Measurements from ENCODE around the gene NEU1. TPM values are rescaled to one million over a fixed set of nuclear protein-coding genes. Genes with fewer than 3 reads are reported as not detected.
A peak's percentile ranks its signal among the peaks of the same experiment; 100 is the strongest.

Gene NEU1
- total and polyA plus RNA-seq, 2 donors (not counting 1 experiment from before 2014, with no cell fraction given): 25.3 to 35.1 TPM

DNA sequence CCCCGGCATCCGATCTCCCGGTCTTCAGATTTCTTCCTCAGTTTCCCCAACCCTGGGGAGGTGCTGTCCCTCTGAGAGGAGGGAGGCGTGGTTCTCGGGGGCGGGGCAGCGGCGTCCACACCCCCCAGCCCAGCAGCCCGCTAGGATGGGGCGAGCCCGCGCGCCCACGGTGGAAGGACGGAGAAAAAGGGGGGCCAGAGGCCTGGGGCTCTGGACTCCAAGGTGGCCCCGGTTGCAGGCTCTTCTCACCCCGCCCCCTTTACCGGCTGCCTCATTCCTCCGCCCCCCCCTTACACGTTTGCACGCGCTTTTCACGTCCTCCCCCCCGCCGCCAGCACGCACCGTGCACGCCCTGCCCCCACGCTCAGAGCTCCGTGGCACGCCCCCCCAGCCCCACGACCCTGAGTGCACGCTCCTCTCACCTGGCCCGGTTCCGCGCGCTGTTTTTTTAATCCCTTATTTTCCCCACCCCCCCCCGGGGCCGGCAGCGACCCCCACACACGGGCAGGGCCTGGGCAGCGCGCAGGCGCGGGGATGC lies 38.9 kb upstream of the NEU1 start:
- Histone ChIP-seq H3K4me3 (ENCODE audit: control extremely low read depth in 1 of 5, extremely low read depth in 1 of 5, insufficient read depth in 1 of 5, low read depth in 2 of 5, low read length in 4 of 5) (peak overlapping the region in 4 of 5 experiments; percentile 77 to 82 (median 80)), H3K79me2 (ENCODE audit: control insufficient read depth, insufficient read depth, low read length) (peaks cover 4% of the 10 kb centered on the region), H3K36me3 (replicated peaks in 1 of 2; ENCODE audit: control extremely low read depth in 1 of 2, control insufficient read depth in 1 of 2, extremely low read depth in 1 of 2, insufficient read depth in 2 of 2, low read length in 1 of 2) (no peaks in the 10 kb centered on the region), H3K9ac (ENCODE audit: low read length) (peak overlapping the region; percentile 74), H3K27ac (ENCODE audit: low read length in 2 of 2) (peak overlapping the region; percentile 44 to 76), H4K20me1 (ENCODE audit: control insufficient read depth, insufficient read depth, low read length, poor library complexity, severe bottlenecking) (no peaks in the 10 kb centered on the region), H3K9me3 (ENCODE audit: control extremely low read depth in 1 of 3, control insufficient read depth in 2 of 3, insufficient read depth in 1 of 3, low read length in 2 of 3) (no peaks in the 10 kb centered on the region), H3K27me3 (replicated peaks in 1 of 4; ENCODE audit: control extremely low read depth in 1 of 4, control insufficient read depth in 3 of 4, insufficient read depth in 4 of 4, low read length in 3 of 4) (no peaks in the 10 kb centered on the region), H3K4me2 (replicated peaks; ENCODE audit: low read depth, low read length, poor library complexity, severe bottlenecking) (peak overlapping the region; percentile 85), H3K4me1 (ENCODE audit: control insufficient read depth in 2 of 2, insufficient read depth in 2 of 2, low read length in 2 of 2) (peaks cover 16 to 28% of the 10 kb centered on the region in 2 donors), H2AFZ (ENCODE audit: insufficient read depth, low read depth, low read length, poor library complexity, severe bottlenecking) (peak overlapping the region; percentile 85)
- no peak for TF ChIP-seq EZH2 (IDR thresholded peaks at IDR 0.05; ENCODE audit: borderline replicate concordance, insufficient read depth, low read depth, low read length, poor library complexity, severe bottlenecking)
- TF ChIP-seq, protein P1, sequence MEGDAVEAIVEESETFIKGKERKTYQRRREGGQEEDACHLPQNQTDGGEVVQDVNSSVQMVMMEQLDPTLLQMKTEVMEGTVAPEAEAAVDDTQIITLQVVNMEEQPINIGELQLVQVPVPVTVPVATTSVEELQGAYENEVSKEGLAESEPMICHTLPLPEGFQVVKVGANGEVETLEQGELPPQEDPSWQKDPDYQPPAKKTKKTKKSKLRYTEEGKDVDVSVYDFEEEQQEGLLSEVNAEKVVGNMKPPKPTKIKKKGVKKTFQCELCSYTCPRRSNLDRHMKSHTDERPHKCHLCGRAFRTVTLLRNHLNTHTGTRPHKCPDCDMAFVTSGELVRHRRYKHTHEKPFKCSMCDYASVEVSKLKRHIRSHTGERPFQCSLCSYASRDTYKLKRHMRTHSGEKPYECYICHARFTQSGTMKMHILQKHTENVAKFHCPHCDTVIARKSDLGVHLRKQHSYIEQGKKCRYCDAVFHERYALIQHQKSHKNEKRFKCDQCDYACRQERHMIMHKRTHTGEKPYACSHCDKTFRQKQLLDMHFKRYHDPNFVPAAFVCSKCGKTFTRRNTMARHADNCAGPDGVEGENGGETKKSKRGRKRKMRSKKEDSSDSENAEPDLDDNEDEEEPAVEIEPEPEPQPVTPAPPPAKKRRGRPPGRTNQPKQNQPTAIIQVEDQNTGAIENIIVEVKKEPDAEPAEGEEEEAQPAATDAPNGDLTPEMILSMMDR (IDR thresholded peaks at IDR 0.05): no peak
- peak overlapping the region; percentile 74 for H3K4me3 Mint-ChIP-seq
- H3K27me3 Mint-ChIP-seq: no peaks in the 10 kb centered on the region
- ChIA-PET CTCF (interaction anchor here (1.4 kb wide), 1 partner anchor 51 kb away, joined by 6 read pairs; no protein-coding TSS in a partner anchor), POLR2A (interaction anchor here (0.6 to 1.4 kb wide), 7 partner anchors 23 to 241 kb away, joined by 3 to 6 read pairs (median 4); partner anchors contain the start of genes DXO and SKIC2)
- peak overlapping the region; percentile 83 for H3K27ac Mint-ChIP-seq
- peaks cover 34% of the 10 kb centered on the region for H3K4me1 Mint-ChIP-seq
- DNase-seq (peak; percentile 87), ATAC-seq (ENCODE audit: low read depth) (peak; percentile 45)
- WGBS (ENCODE audit: insufficient coverage): 2% methylated on average over 30 of the region's 45 CpGs
- H3K9me3 Mint-ChIP-seq (ENCODE audit: insufficient read depth): no peaks in the 10 kb centered on the region
- intact Hi-C loops (cut with micrococcal nuclease): no loop called here

DNA sequence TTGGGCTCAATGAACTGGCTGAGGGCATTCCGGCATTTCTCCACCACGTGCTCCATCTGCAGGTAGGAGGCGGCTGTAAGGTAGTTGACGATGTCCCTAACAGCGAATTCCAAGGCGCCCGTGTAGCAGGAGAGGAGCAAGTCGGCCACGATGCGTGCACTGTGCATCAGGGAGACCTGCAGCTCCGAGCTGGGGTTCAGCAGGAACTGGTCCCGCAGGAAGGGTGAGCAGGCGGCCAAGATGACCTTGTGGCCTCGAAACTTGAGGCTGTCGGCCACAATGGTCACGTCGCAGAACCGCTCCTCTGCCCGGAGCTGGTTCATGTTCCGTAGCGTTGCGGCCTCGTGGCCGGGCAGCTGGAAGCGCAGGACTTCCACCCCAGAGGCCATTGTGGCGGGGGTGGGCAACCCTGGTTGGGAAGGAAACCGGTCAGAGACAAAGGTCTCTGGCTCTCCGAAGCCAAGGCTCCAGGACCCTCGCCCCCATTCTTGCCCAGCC lies 38.3 kb upstream of the NEU1 start:
- DNase-seq: peak; percentile 41
- H3K27ac ChIP-seq (ENCODE audit: low read length in 2 of 2): peak overlapping the region; percentile 28 to 44
- peaks cover 4% of the 10 kb centered on the region for H3K79me2 ChIP-seq (ENCODE audit: control insufficient read depth, insufficient read depth, low read length)
- peak overlapping the region; percentile 74 for H3K4me3 Mint-ChIP-seq
- H2AFZ ChIP-seq (ENCODE audit: insufficient read depth, low read depth, low read length, poor library complexity, severe bottlenecking): peak overlapping the region; percentile 85
- peak overlapping the region; percentile 83 for H3K27ac Mint-ChIP-seq
- H4K20me1 ChIP-seq (ENCODE audit: control insufficient read depth, insufficient read depth, low read length, poor library complexity, severe bottlenecking): no peaks in the 10 kb centered on the region
- H3K4me1 ChIP-seq (ENCODE audit: control insufficient read depth in 2 of 2, insufficient read depth in 2 of 2, low read length in 2 of 2): peaks cover 16 to 33% of the 10 kb centered on the region in 2 donors
- ChIA-PET CTCF (no interaction called here), POLR2A (interaction anchor here (0.6 to 1.4 kb wide), 4 partner anchors 58 to 236 kb away, joined by 3 to 6 read pairs (median 5); partner anchors contain the start of genes DXO, GPANK1 and SKIC2)
- TF ChIP-seq EZH2 (IDR thresholded peaks at IDR 0.05; ENCODE audit: borderline replicate concordance, insufficient read depth, low read depth, low read length, poor library complexity, severe bottlenecking): no peak
- TF ChIP-seq, protein P1 (IDR thresholded peaks at IDR 0.05): no peak
- no peaks in the 10 kb centered on the region for H3K9me3 ChIP-seq (ENCODE audit: control extremely low read depth in 1 of 3, control insufficient read depth in 2 of 3, insufficient read depth in 1 of 3, low read length in 2 of 3)
- H3K27me3 Mint-ChIP-seq: no peaks in the 10 kb centered on the region
- peak overlapping the region; percentile 85 for H3K4me2 ChIP-seq (replicated peaks; ENCODE audit: low read depth, low read length, poor library complexity, severe bottlenecking)
- H3K36me3 ChIP-seq (replicated peaks in 1 of 2; ENCODE audit: control extremely low read depth in 1 of 2, control insufficient read depth in 1 of 2, extremely low read depth in 1 of 2, insufficient read depth in 2 of 2, low read length in 1 of 2): no peaks in the 10 kb centered on the region
- intact Hi-C loops (cut with micrococcal nuclease): no loop called here
- H3K27me3 ChIP-seq (replicated peaks in 1 of 4; ENCODE audit: control extremely low read depth in 1 of 4, control insufficient read depth in 3 of 4, insufficient read depth in 4 of 4, low read length in 3 of 4): no peaks in the 10 kb centered on the region
- peaks cover 38% of the 10 kb centered on the region for H3K4me1 Mint-ChIP-seq
- no peaks in the 10 kb centered on the region for H3K9me3 Mint-ChIP-seq (ENCODE audit: insufficient read depth)
- H3K4me3 ChIP-seq (ENCODE audit: control extremely low read depth in 1 of 5, extremely low read depth in 1 of 5, insufficient read depth in 1 of 5, low read depth in 2 of 5, low read length in 4 of 5): peak overlapping the region in 4 of 5 experiments; percentile 77 to 82 (median 80)
- WGBS (ENCODE audit: insufficient coverage): 86% methylated on average over 28 of the region's 29 CpGs
- peak overlapping the region; percentile 74 for H3K9ac ChIP-seq (ENCODE audit: low read length)
- ATAC-seq (ENCODE audit: low read depth): no peak
